GM12878 (cell line): Measurements from ENCODE around the gene GIT1. TPM values are rescaled to one million over a fixed set of nuclear protein-coding genes. Genes with fewer than 3 reads are reported as not detected.
A peak's percentile ranks its signal among the peaks of the same experiment; 100 is the strongest.

Experiments used
- ATAC-seq: fragments of 200-7000 bp; cut with Tn5 transposase; 3 replicates; pipeline ENCODE4 v1.9.1; 2020; ENCODE audit warnings: mild to moderate bottlenecking, moderate library complexity
- BruUV-seq: library from RNA; stranded (reverse); fragments of 400-500 nt; replicated peaks from 2 replicates; lab custom pipeline; 2021; lab: Mats Ljungman, UMichigan
- CTCF ChIA-PET: fragments of 300-600 bp; sonication (Branson Sonifier 250); formaldehyde crosslinking; extraction: SDS; loops from one replicate; lab custom pipeline; 2021; ENCODE audit warnings: inconsistent platforms; lab: Yijun Ruan, JAX
- POLR2A ChIA-PET: fragments of 350-600 bp; formaldehyde crosslinking; extraction: SDS; loops from one replicate; lab custom pipeline; 2021; ENCODE audit warnings: inconsistent platforms; lab: Charles Lee
- RAD21 ChIA-PET: fragments of 300-600 bp; sonication (Branson Sonifier 250); formaldehyde crosslinking; loops from one replicate; lab custom pipeline; 2023; ENCODE audit warnings: antibody characterized with exemption; ENCODE audit not compliant: unreplicated experiment; lab: Charles Lee
- SMC1A ChIA-PET: fragments of 300-600 bp; sonication (Branson Sonifier 250); formaldehyde crosslinking; loops from one replicate; lab custom pipeline; 2023; ENCODE audit not compliant: unreplicated experiment, uncharacterized antibody; lab: Charles Lee
- DNase-seq: peaks from one replicate; pipeline ENCODE4 v3.0.0-alpha.2; 2011; ENCODE audit warnings: low read depth, low spot score
- FAIRE-seq: peaks from 3 replicates; lab custom pipeline; 2011; peaks lifted over from hg19 to GRCh38; lab: Jason Lieb, UNC
- H2AFZ ChIP-seq: 2 replicates; pipeline ENCODE4 v1.6.0; 2011; ENCODE audit warnings: low read depth, low read length, control low read depth; ENCODE audit not compliant: control insufficient read depth
- H3K27ac ChIP-seq: 2 replicates; pipeline ENCODE4 v1.5.1; 2011; ENCODE audit warnings: control low read depth; ENCODE audit not compliant: control insufficient read depth, insufficient read depth
- H3K27me3 ChIP-seq, 2 experiments: replicated peaks in 1 of 2; 2 replicates each; pipeline versions ENCODE4 v1.6.0 to v1.6.1; 2011; ENCODE audit warnings: low read length in 1 of 2; ENCODE audit not compliant: control insufficient read depth in 2 of 2, insufficient read depth in 2 of 2
- H3K36me3 ChIP-seq, 2 experiments: 2 replicates each; pipeline ENCODE4 v1.5.1; 2011; ENCODE audit warnings: low read length in 1 of 2; ENCODE audit not compliant: control insufficient read depth in 2 of 2, insufficient read depth in 2 of 2
- H3K4me1 ChIP-seq: 2 replicates; pipeline ENCODE4 v1.6.1; 2011; ENCODE audit warnings: mild to moderate bottlenecking, low read length, moderate library complexity, mixed read lengths; ENCODE audit not compliant: control insufficient read depth, insufficient read depth
- H3K4me2 ChIP-seq: 2 replicates; pipeline ENCODE4 v1.6.0; 2011; ENCODE audit warnings: control low read depth; ENCODE audit not compliant: control insufficient read depth, insufficient read depth
- H3K4me3 ChIP-seq: fragments of 200-600 bp; sonication (generic); 2 replicates; pipeline ENCODE4 v1.5.1; 2016
- H3K79me2 ChIP-seq: 2 replicates; pipeline ENCODE4 v1.6.0; 2011; ENCODE audit warnings: low read length; ENCODE audit not compliant: control insufficient read depth, insufficient read depth
- H3K9ac ChIP-seq: 2 replicates; pipeline ENCODE4 v1.8.0; 2011; ENCODE audit warnings: low read length, control low read depth, mixed read lengths; ENCODE audit not compliant: control insufficient read depth, insufficient read depth
- H3K9me3 ChIP-seq: replicated peaks from 3 replicates; pipeline ENCODE4 v1.5.1; 2011; ENCODE audit warnings: mild to moderate bottlenecking, low read length; ENCODE audit not compliant: control insufficient read depth, insufficient read depth
- H4K20me1 ChIP-seq: 2 replicates; pipeline ENCODE4 v1.6.0; 2011; ENCODE audit not compliant: control insufficient read depth, insufficient read depth
- BCL11A ChIP-seq: IDR thresholded peaks from 2 replicates; pipeline ENCODE4 v1.6.1; 2011; ENCODE audit warnings: low read depth, low read length
- CBFB ChIP-seq: IDR thresholded peaks from 2 replicates; pipeline ENCODE4 v1.6.1; 2016; ENCODE audit warnings: antibody characterized with exemption, low read depth
- ESRRA ChIP-seq: IDR thresholded peaks from 2 replicates; pipeline ENCODE4 v1.6.1; 2012; ENCODE audit warnings: mild to moderate bottlenecking, low read length, improper control_type of control experiment
- MEF2B ChIP-seq: fragments of 450-650 bp; IDR thresholded peaks from 2 replicates; pipeline ENCODE4 v1.6.1; 2018; ENCODE audit warnings: mild to moderate bottlenecking, moderate library complexity; ENCODE audit not compliant: partially characterized antibody, poor library complexity, severe bottlenecking
- NFXL1 ChIP-seq: fragments of 450-650 bp; IDR thresholded peaks from 2 replicates; pipeline ENCODE4 v1.6.1; 2017; ENCODE audit warnings: antibody characterized with exemption, mild to moderate bottlenecking, borderline replicate concordance
- SUPT20H ChIP-seq: IDR thresholded peaks from 2 replicates; pipeline ENCODE4 v1.6.1; 2011; ENCODE audit warnings: low read depth, mild to moderate bottlenecking, low read length, moderate library complexity, borderline replicate concordance; ENCODE audit not compliant: control insufficient read depth
- ZBED1 ChIP-seq: IDR thresholded peaks from 2 replicates; pipeline ENCODE4 v1.6.1; 2016; ENCODE audit warnings: borderline replicate concordance
- WGBS: methylation state at CpG from one replicate; pipeline ENCODE4 v1.1.6; 2016; ENCODE audit warnings: low lambda C conversion rate; ENCODE audit not compliant: insufficient replicate concordance, insufficient coverage; ENCODE audit errors: missing lambda C conversion rate; 5-methylcytosine and 5-hydroxymethylcytosine counted together
- in situ Hi-C: fragments of 300-500 bp; cut with MboI; formaldehyde crosslinking; loops from 9 replicates; pipeline ENCODE4 v1.14.3; 2018; ENCODE audit warnings: mixed read lengths
- intact Hi-C: fragments of 100-400 bp; cut with micrococcal nuclease; formaldehyde crosslinking; loops from one replicate; pipeline ENCODE4 v1.14.2; 2022; ENCODE audit not compliant: unreplicated experiment
- polyA plus RNA-seq, 11 experiments: library from polyadenylated mRNA; depleted of rRNA in 4 of 11; unstranded in 6 of 11; stranded (reverse) in 5 of 11; fragments of >200 nt; fragmentation: Nextera tagmentation in 4 of 11; fragmentation: Illumina TruSeq in 1 of 11; extraction: Ambion mirVana in 4 of 11; extraction: Trizol in 1 of 11; gene quantifications; 1 replicate in 1 of 11; 2 replicates in 10 of 11; pipeline versions ENCODE4 v1.2.1 to v1.2.3, GENCODE V29; 2011 to 2016; ENCODE audit warnings: inconsistent platforms in 2 of 11, missing spikeins in 2 of 11, low read depth in 1 of 11
- total RNA-seq, 4 experiments: library from RNA; depleted of rRNA in 3 of 4; stranded (reverse); fragments of >200 nt in 3 of 4; fragmentation: Illumina TruSeq in 1 of 4; extraction: Trizol in 1 of 4; gene quantifications; 2 replicates each; pipeline versions ENCODE4 v1.2.1 to v1.2.3, GENCODE V29; 2013 to 2021
- TF ChIP-seq, protein P1 (sequence below): fragments of 450-650 bp; IDR thresholded peaks from 2 replicates; pipeline ENCODE4 v1.6.1; 2018; ENCODE audit warnings: mild to moderate bottlenecking, low read depth, moderate library complexity; ENCODE audit not compliant: partially characterized antibody
- TF ChIP-seq, protein P2 (sequence below): IDR thresholded peaks from 2 replicates; pipeline ENCODE4 v1.6.1; 2011; ENCODE audit warnings: low read depth, mild to moderate bottlenecking, low read length, moderate library complexity, borderline replicate concordance; ENCODE audit errors: extremely low read depth
- TF ChIP-seq, protein P3 (sequence below): IDR thresholded peaks from 2 replicates; pipeline ENCODE4 v1.6.1; 2012; ENCODE audit warnings: low read depth, low read length, improper control_type of control experiment

GIT1 gene
- total and polyA plus RNA-seq, 10 of the 15 experiments (the other 5 are each of a cell fraction or from before 2014, with no cell fraction given): 0.24 to 45.3 (median 20.9) TPM

DNA sequence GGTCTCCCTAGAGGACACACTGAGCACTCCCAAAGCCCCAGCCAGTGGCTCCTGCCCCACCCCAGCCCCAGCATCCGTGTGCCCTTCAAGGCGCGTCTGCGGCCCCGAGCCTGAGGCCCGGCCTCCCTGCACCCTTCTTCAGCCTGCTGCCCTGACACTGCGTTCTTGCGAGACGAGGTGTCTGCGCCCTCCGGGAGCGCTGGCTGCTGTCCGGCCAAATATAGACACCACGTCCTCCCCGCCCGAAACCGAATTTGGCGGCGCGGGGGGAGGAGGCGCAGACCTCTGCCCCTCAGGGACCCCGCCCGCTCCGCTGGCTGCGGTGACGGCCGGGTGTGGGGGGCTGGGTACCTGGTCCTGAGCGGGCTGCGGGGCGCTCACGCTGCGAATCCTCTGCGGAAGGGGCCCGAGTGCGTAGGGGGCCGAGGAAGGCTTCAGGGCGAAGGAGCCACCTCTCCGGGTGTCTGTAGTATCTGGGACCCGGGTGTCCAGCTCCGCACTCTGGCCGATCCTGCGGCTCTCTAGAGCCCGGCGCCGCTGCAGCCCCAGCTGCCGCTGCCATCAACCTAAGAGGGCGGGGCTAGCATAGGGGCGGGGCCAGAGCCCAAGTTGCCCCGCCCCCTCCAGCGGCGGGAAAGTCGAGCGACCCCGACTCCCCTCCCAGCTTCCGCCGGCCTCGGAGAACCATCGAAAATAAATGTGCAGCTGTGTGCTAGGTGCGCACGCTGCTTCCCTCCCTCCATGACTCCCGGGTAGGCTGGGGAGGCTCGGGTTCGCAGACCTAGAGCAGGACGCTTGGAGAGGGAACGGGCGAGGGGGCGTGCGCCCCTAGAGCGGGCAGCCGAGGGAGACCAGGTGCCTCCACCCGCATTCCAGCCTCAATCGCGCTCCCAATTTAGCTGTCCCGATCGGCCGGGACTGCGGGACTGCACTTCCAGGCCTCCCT, 33.2 kb upstream of the GIT1 start, which contains the start of gene CORO6 (continued):
- no peak for TF ChIP-seq SUPT20H
- TF ChIP-seq, all 136 proteins: peak for 11

DNA sequence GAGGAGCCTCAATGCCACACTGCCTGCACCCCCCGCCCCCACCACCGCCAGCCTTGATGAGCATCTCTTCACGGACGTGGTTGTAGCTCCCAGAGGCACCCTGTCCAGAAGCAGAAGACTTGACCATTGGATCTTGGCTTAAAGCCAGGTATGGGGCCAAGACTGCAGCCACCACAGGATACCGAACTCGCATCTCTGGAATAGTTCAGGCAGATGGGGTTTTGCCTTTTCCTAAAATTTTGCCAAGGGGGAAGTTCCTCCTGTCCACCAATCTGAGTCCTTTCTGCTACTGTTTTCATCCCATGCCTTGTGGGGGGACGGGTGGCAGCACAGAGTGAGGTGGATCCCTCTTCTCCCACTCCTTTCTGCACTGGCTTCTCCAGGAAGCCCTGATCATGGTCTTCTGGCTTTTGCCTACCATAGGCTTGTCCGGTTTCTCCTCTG, 32.3 kb upstream of the GIT1 start:
- no TSS peak for BruUV-seq
- SMC1A ChIA-PET: interaction anchor here (0.6 to 1.2 kb wide), 4 partner anchors 37 to 252 kb away, joined by 3 read pairs; no protein-coding TSS in a partner anchor
- Histone ChIP-seq H3K36me3 (peaks cover 0 to 3% of the 10 kb centered on the region in 2 experiments; a peak in 1 of 4 replicates), H3K9me3 (no peaks in the 10 kb centered on the region), H4K20me1 (peaks cover 3% of the 10 kb centered on the region; the same call in 1 of the 2 replicates), H3K4me3 (peak overlapping the region; percentile 78; the same call in 1 of the 2 replicates), H3K27ac (no peak overlapping the region), H3K9ac (no peak overlapping the region), H2AFZ (no peak overlapping the region), H3K4me2 (peak overlapping the region; percentile 88), H3K4me1 (peaks cover 19% of the 10 kb centered on the region), H3K79me2 (no peaks in the 10 kb centered on the region), H3K27me3 (peaks cover 0 to 1% of the 10 kb centered on the region in 2 experiments; a peak in 1 of 4 replicates)
- CTCF ChIA-PET: interaction anchor here (0.7 to 5.9 kb wide), 6 partner anchors 41 to 310 kb away, joined by 3 to 114 read pairs (median 4); no protein-coding TSS in a partner anchor
- intact Hi-C loops (loop anchor here (5.0 kb wide), 1 partner anchor 51 kb away; no protein-coding TSS in a partner anchor), in situ Hi-C loops (no loop called here)
- no peak for ATAC-seq
- RAD21 ChIA-PET: interaction anchor here (0.9 to 2.3 kb wide), 3 partner anchors 157 to 472 kb away, joined by 3 to 8 read pairs (median 5); no protein-coding TSS in a partner anchor
- TF ChIP-seq NFXL1 (no peak), MEF2B (no peak), BCL11A (no peak), CBFB (no peak), ZBED1 (no peak), ESRRA (no peak)
- TF ChIP-seq, protein P1, sequence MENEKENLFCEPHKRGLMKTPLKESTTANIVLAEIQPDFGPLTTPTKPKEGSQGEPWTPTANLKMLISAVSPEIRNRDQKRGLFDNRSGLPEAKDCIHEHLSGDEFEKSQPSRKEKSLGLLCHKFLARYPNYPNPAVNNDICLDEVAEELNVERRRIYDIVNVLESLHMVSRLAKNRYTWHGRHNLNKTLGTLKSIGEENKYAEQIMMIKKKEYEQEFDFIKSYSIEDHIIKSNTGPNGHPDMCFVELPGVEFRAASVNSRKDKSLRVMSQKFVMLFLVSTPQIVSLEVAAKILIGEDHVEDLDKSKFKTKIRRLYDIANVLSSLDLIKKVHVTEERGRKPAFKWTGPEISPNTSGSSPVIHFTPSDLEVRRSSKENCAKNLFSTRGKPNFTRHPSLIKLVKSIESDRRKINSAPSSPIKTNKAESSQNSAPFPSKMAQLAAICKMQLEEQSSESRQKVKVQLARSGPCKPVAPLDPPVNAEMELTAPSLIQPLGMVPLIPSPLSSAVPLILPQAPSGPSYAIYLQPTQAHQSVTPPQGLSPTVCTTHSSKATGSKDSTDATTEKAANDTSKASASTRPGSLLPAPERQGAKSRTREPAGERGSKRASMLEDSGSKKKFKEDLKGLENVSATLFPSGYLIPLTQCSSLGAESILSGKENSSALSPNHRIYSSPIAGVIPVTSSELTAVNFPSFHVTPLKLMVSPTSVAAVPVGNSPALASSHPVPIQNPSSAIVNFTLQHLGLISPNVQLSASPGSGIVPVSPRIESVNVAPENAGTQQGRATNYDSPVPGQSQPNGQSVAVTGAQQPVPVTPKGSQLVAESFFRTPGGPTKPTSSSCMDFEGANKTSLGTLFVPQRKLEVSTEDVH: no peak
- TF ChIP-seq, protein P2, sequence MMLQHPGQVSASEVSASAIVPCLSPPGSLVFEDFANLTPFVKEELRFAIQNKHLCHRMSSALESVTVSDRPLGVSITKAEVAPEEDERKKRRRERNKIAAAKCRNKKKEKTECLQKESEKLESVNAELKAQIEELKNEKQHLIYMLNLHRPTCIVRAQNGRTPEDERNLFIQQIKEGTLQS: no peak
- TF ChIP-seq, protein P3, sequence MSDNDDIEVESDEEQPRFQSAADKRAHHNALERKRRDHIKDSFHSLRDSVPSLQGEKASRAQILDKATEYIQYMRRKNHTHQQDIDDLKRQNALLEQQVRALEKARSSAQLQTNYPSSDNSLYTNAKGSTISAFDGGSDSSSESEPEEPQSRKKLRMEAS: no peak
- DNase-seq: no peak
- POLR2A ChIA-PET: no interaction called here
- 80% methylated on average over 8 of the region's 8 CpGs for WGBS
- no peak for FAIRE-seq
